Fibroblast of mammary gland (primary cell): ENCODE data around the gene BCKDHA.

Source experiments
- DNase-seq: peaks from one replicate; pipeline ENCODE4 v3.0.0-alpha.2; 2010; ENCODE audit warnings: low read depth
- H3K4me3 ChIP-seq: 2 replicates; pipeline ENCODE4 v1.5.1; 2011; ENCODE audit warnings: low read depth, mild to moderate bottlenecking, low read length, moderate library complexity; ENCODE audit not compliant: control insufficient read depth
- CTCF ChIP-seq: conservative IDR thresholded peaks from 2 replicates; pipeline ENCODE4 v1.5.1; 2011; ENCODE audit warnings: low read depth, low read length, inconsistent platforms; ENCODE audit not compliant: control insufficient read depth, insufficient read depth

BCKDHA gene

GRCh38 chr19:41353466-41354342 is 43.9 kb upstream of the BCKDHA start, which contains the start of gene TGFB1:
TGFB1 (minus strand) TSS chr19:41353922; CDS start chr19:41353044, 878 bp downstream.
- peak; percentile 73 for TF ChIP-seq CTCF
- peak within 1 kb of the TSS; percentile 89 for H3K4me3 ChIP-seq
- peak; percentile 81 for DNase-seq

GRCh38 chr19:41354343-41354953 is 43.2 kb upstream of the BCKDHA start:
- DNase-seq = no peak
- TF ChIP-seq CTCF = no peak
- H3K4me3 ChIP-seq = peak overlapping the region; percentile 89

GRCh38 chr19:41355035-41355434 is 42.6 kb upstream of the BCKDHA start:
- no peak for DNase-seq
- no peak overlapping the region for H3K4me3 ChIP-seq
- no peak for TF ChIP-seq CTCF

- no peak overlapping the region for H3K4me3 ChIP-seq
- DNase-seq = no peak
- TF ChIP-seq CTCF = no peak
Observed at GRCh38 chr19:41355802-41356201, 41.8 kb upstream of the BCKDHA start.

- no peak for TF ChIP-seq CTCF
- no peak overlapping the region for H3K4me3 ChIP-seq
- DNase-seq = no peak
Observed at GRCh38 chr19:41356984-41357739, 40.5 kb upstream of the BCKDHA start.

- TF ChIP-seq CTCF = no peak
- no peak overlapping the region for H3K4me3 ChIP-seq
- DNase-seq = no peak
Observed at GRCh38 chr19:41357746-41358145, 39.9 kb upstream of the BCKDHA start.
